Loucy (cell line): ENCODE data around the gene UBL5.
"Not testable (repeated sequence)": the region's sequence is repeated elsewhere in the genome, so short reads cannot be mapped to it uniquely, and the experiment has no call there.

ENCODE experiments used
- H2AFZ ChIP-seq: fragments of 200-600 bp; sonication (generic); 2 replicates; pipeline ENCODE4 v1.6.0; 2016; ENCODE audit warnings: antibody characterized with exemption, mild to moderate bottlenecking, low read length, moderate library complexity
- H3F3A ChIP-seq: fragments of 200-600 bp; 2 replicates; pipeline ENCODE4 v1.6.0; 2016; ENCODE audit warnings: antibody characterized with exemption, low read depth, mild to moderate bottlenecking
- H3K27me3 ChIP-seq: fragments of 200-600 bp; sonication (generic); 2 replicates; pipeline ENCODE4 v1.6.1; 2014; ENCODE audit warnings: low read length, mild to moderate bottlenecking; ENCODE audit not compliant: insufficient read depth, poor library complexity, severe bottlenecking
- H3K36me3 ChIP-seq: fragments of 200-600 bp; sonication (generic); 2 replicates; pipeline ENCODE4 v1.6.1; 2016; ENCODE audit warnings: low read length; ENCODE audit not compliant: insufficient read depth
- H3K4me1 ChIP-seq: fragments of 200-600 bp; sonication (generic); 2 replicates; pipeline ENCODE4 v1.5.1; 2014; ENCODE audit warnings: low read length, mild to moderate bottlenecking; ENCODE audit not compliant: insufficient read depth, poor library complexity, severe bottlenecking
- H3K4me2 ChIP-seq: fragments of 200-600 bp; sonication (generic); 2 replicates; pipeline ENCODE4 v1.6.0; 2014; ENCODE audit warnings: antibody characterized with exemption, low read length, low read depth, mild to moderate bottlenecking; ENCODE audit not compliant: poor library complexity, severe bottlenecking
- H3K4me3 ChIP-seq: fragments of 200-600 bp; sonication (generic); 2 replicates; pipeline ENCODE4 v1.5.1; 2014; ENCODE audit warnings: low read length, mild to moderate bottlenecking, mixed read lengths; ENCODE audit not compliant: poor library complexity, severe bottlenecking
- H3K79me2 ChIP-seq: fragments of 200-600 bp; sonication (generic); 2 replicates; pipeline ENCODE4 v1.6.1; 2014; ENCODE audit warnings: low read length; ENCODE audit not compliant: insufficient read depth
- H3K9ac ChIP-seq: fragments of 200-600 bp; sonication (generic); 2 replicates; pipeline ENCODE4 v1.6.0; 2014; ENCODE audit warnings: mild to moderate bottlenecking, low read depth, low read length, moderate library complexity; ENCODE audit not compliant: poor library complexity, severe bottlenecking
- H3K9me2 ChIP-seq: fragments of 200-600 bp; sonication (generic); replicated peaks from 2 replicates; pipeline ENCODE4 v1.6.1; 2016; ENCODE audit warnings: low read depth, low read length, mixed read lengths
- H3K9me3 ChIP-seq: fragments of 200-600 bp; sonication (generic); 2 replicates; pipeline ENCODE4 v1.6.1; 2014; ENCODE audit warnings: mild to moderate bottlenecking, antibody characterized with exemption, low read length, low read depth; ENCODE audit not compliant: insufficient read depth
- H4K20me1 ChIP-seq: fragments of 200-600 bp; sonication (generic); 2 replicates; pipeline ENCODE4 v1.6.0; 2014; ENCODE audit warnings: antibody characterized with exemption, low read length, mild to moderate bottlenecking; ENCODE audit not compliant: insufficient read depth, poor library complexity, severe bottlenecking
- CTCF ChIP-seq: fragments of 200-600 bp; sonication (generic); conservative IDR thresholded peaks from 2 replicates; pipeline ENCODE4 v1.5.1; 2014; ENCODE audit warnings: mild to moderate bottlenecking, antibody characterized with exemption, low read length
- EZH2phosphoT487 ChIP-seq: fragments of 200-600 bp; IDR thresholded peaks from 2 replicates; pipeline ENCODE4 v1.6.1; 2018; ENCODE audit warnings: antibody characterized with exemption, mild to moderate bottlenecking, moderate library complexity, borderline replicate concordance

The UBL5 gene

GRCh38 chr19:9838324-9838723 lies 10.6 kb downstream of the UBL5 start:
- no peak for TF ChIP-seq CTCF
- H3K9ac ChIP-seq = no peak overlapping the region
- peaks cover 15% of the 10 kb centered on the region for H4K20me1 ChIP-seq
- H3K4me2 ChIP-seq = no peak overlapping the region
- no peak overlapping the region for H2AFZ ChIP-seq
- H3K79me2 ChIP-seq = peaks cover 34% of the 10 kb centered on the region
- H3F3A ChIP-seq = no peaks in the 10 kb centered on the region
- H3K9me2 ChIP-seq = no peaks in the 10 kb centered on the region
- no peaks in the 10 kb centered on the region for H3K27me3 ChIP-seq
- no peak overlapping the region for H3K4me3 ChIP-seq
- H3K4me1 ChIP-seq = peaks cover 14% of the 10 kb centered on the region
- peaks cover 23% of the 10 kb centered on the region; the same call in 1 of the 2 replicates for H3K36me3 ChIP-seq
- no peaks in the 10 kb centered on the region for H3K9me3 ChIP-seq

GRCh38 chr19:9839415-9839814 lies 11.7 kb downstream of the UBL5 start:
- H4K20me1 ChIP-seq = peaks cover 15% of the 10 kb centered on the region
- peaks cover 34% of the 10 kb centered on the region for H3K79me2 ChIP-seq
- H3K4me1 ChIP-seq = peaks cover 14% of the 10 kb centered on the region
- H3F3A ChIP-seq = no peaks in the 10 kb centered on the region
- no peak for TF ChIP-seq EZH2phosphoT487
- no peak for TF ChIP-seq CTCF
- H3K4me2 ChIP-seq = no peak overlapping the region
- no peaks in the 10 kb centered on the region for H3K9me2 ChIP-seq
- H3K4me3 ChIP-seq = no peak overlapping the region
- H3K9me3 ChIP-seq = no peaks in the 10 kb centered on the region
- peaks cover 33% of the 10 kb centered on the region; the same call in 1 of the 2 replicates for H3K36me3 ChIP-seq
- no peaks in the 10 kb centered on the region for H3K27me3 ChIP-seq
- H2AFZ ChIP-seq = no peak overlapping the region
- H3K9ac ChIP-seq = no peak overlapping the region

GRCh38 chr19:9842834-9843625 lies 15.3 kb downstream of the UBL5 start:
- H3K27me3 ChIP-seq = no peaks in the 10 kb centered on the region
- no peaks in the 10 kb centered on the region for H3K4me1 ChIP-seq
- no peak overlapping the region for H3K9ac ChIP-seq
- no peaks in the 10 kb centered on the region for H3F3A ChIP-seq
- H3K79me2 ChIP-seq = peaks cover 19% of the 10 kb centered on the region; the same call in 1 of the 2 replicates
- TF ChIP-seq EZH2phosphoT487 = no peak
- TF ChIP-seq CTCF = no peak
- no peaks in the 10 kb centered on the region for H4K20me1 ChIP-seq
- no peak overlapping the region for H2AFZ ChIP-seq
- no peaks in the 10 kb centered on the region for H3K9me2 ChIP-seq
- H3K4me3 ChIP-seq = no peak overlapping the region
- no peaks in the 10 kb centered on the region for H3K9me3 ChIP-seq
- H3K4me2 ChIP-seq = no peak overlapping the region
- H3K36me3 ChIP-seq = peaks cover 60% of the 10 kb centered on the region; the same call in 1 of the 2 replicates

- not testable (repeated sequence) for H3K27me3 ChIP-seq, H3K9me2 ChIP-seq, H2AFZ ChIP-seq, H3K9ac ChIP-seq, H3K4me2 ChIP-seq, H3K4me1 ChIP-seq, H4K20me1 ChIP-seq, H3K9me3 ChIP-seq, H3K4me3 ChIP-seq, H3F3A ChIP-seq
- H3K79me2 ChIP-seq = peaks cover 14% of the 10 kb centered on the region; the same call in 1 of the 2 replicates
- H3K36me3 ChIP-seq = peaks cover 66% of the 10 kb centered on the region; the same call in 1 of the 2 replicates
These were observed 16.0 kb downstream of the UBL5 start for GRCh38 chr19:9843626-9844273.
